Stimulated activated naive CD8-positive, alpha-beta T cell treated with anti-CD3 and anti-CD28 coated beads, Interleukin-15, amount 100 ng/mL, for 72 hours (primary cell): Measurements from ENCODE around the gene LAMC1.

Experiments
- ATAC-seq: fragments of 150-1000 bp; cut with Tn5 transposase; 2 replicates; pipeline ENCODE4 v1.10.0; 2021; ENCODE audit warnings: mild to moderate bottlenecking, moderate library complexity
- DNase-seq, 2 donors: peaks; one replicate each; pipeline ENCODE4 v3.0.0; 2021 to 2022
- H3K27ac Mint-ChIP-seq, 2 donors: one replicate each; pipeline ENCODE4 v1.8.0; 2022; ENCODE audit warnings: mild to moderate bottlenecking in 2 of 2, mixed read lengths in 2 of 2, moderate library complexity in 2 of 2
- H3K27me3 Mint-ChIP-seq: one replicate; pipeline ENCODE4 v1.8.0; 2022; ENCODE audit warnings: mixed read lengths
- H3K4me1 Mint-ChIP-seq: one replicate; pipeline ENCODE4 v1.8.0; 2022; ENCODE audit warnings: mild to moderate bottlenecking, mixed read lengths
- H3K4me3 Mint-ChIP-seq, 2 donors: one replicate each; pipeline ENCODE4 v1.8.0; 2022; ENCODE audit warnings: mild to moderate bottlenecking in 2 of 2, mixed read lengths in 2 of 2, moderate library complexity in 1 of 2
- H3K9me3 Mint-ChIP-seq, 2 donors: one replicate each; pipeline ENCODE4 v1.8.0; 2022; ENCODE audit warnings: mixed read lengths in 2 of 2

LAMC1 gene

GRCh38 chr1:183003203-183003602 lies 20.0 kb upstream of the LAMC1 start:
- Mint-ChIP-seq H3K4me3 (no peak overlapping the region), H3K9me3 (no peaks in the 10 kb centered on the region), H3K4me1 (no peaks in the 10 kb centered on the region), H3K27me3 (peaks cover 56% of the 10 kb centered on the region), H3K27ac (no peak overlapping the region)
- no peak for ATAC-seq
- DNase-seq, result no peak

GRCh38 chr1:183004141-183004540 lies 19.1 kb upstream of the LAMC1 start:
- Mint-ChIP-seq H3K27me3 (peaks cover 51% of the 10 kb centered on the region), H3K9me3 (no peaks in the 10 kb centered on the region), H3K4me3 (no peak overlapping the region), H3K27ac (no peak overlapping the region), H3K4me1 (no peaks in the 10 kb centered on the region)
- no peak for DNase-seq
- ATAC-seq, result no peak

GRCh38 chr1:183011859-183012258 lies 11.4 kb upstream of the LAMC1 start:
- Mint-ChIP-seq H3K27ac (no peak overlapping the region), H3K9me3 (peaks cover 5 to 9% of the 10 kb centered on the region in 2 donors), H3K27me3 (peaks cover 20% of the 10 kb centered on the region), H3K4me1 (no peaks in the 10 kb centered on the region), H3K4me3 (no peak overlapping the region)
- no peak for ATAC-seq
- no peak for DNase-seq

GRCh38 chr1:183012301-183012994 lies 10.8 kb upstream of the LAMC1 start:
- Mint-ChIP-seq H3K27me3 (peaks cover 19% of the 10 kb centered on the region), H3K27ac (no peak overlapping the region), H3K4me1 (no peaks in the 10 kb centered on the region), H3K9me3 (peaks cover 5 to 9% of the 10 kb centered on the region in 2 donors), H3K4me3 (no peak overlapping the region)
- no peak for ATAC-seq
- DNase-seq, result no peak

- H3K27me3 Mint-ChIP-seq, result peaks cover 58% of the 10 kb centered on the region
- DNase-seq, result no peak
- ATAC-seq, result no peak
- H3K4me3 Mint-ChIP-seq, result no peak overlapping the region
- H3K27ac Mint-ChIP-seq, result no peak overlapping the region
- no peaks in the 10 kb centered on the region for H3K9me3 Mint-ChIP-seq
- peaks cover 12% of the 10 kb centered on the region for H3K4me1 Mint-ChIP-seq
Observed at GRCh38 chr1:183019139-183019740, 4.0 kb upstream of the LAMC1 start.

GRCh38 chr1:183019860-183020259 lies 3.4 kb upstream of the LAMC1 start:
- Mint-ChIP-seq H3K4me1 (peaks cover 19% of the 10 kb centered on the region), H3K27ac (no peak overlapping the region), H3K9me3 (no peaks in the 10 kb centered on the region), H3K4me3 (no peak overlapping the region), H3K27me3 (peaks cover 64% of the 10 kb centered on the region)
- DNase-seq (no peak), ATAC-seq (no peak)

GRCh38 chr1:183021405-183022201 lies 1.6 kb upstream of the LAMC1 start:
- Mint-ChIP-seq H3K4me1 (peaks cover 20% of the 10 kb centered on the region), H3K4me3 (peak overlapping the region in 1 of 2 donors; percentile 7), H3K9me3 (no peaks in the 10 kb centered on the region), H3K27ac (no peak overlapping the region), H3K27me3 (peaks cover 73% of the 10 kb centered on the region)
- no peak for DNase-seq
- ATAC-seq, result no peak

- ATAC-seq, result peak; percentile 43
- Mint-ChIP-seq H3K9me3 (no peaks in the 10 kb centered on the region), H3K27me3 (peaks cover 76% of the 10 kb centered on the region), H3K27ac (no peak overlapping the region), H3K4me3 (peak overlapping the region; percentile 51 to 74), H3K4me1 (peaks cover 20% of the 10 kb centered on the region)
- DNase-seq, result peak; percentile 19 to 39
Observed at GRCh38 chr1:183022202-183023145, 746 bp upstream of the LAMC1 start.

GRCh38 chr1:183023601-183024316 lies 539 bp downstream of the LAMC1 start:
- peak overlapping the region; percentile 83 to 89 for H3K4me3 Mint-ChIP-seq
- H3K27me3 Mint-ChIP-seq, result peaks cover 79% of the 10 kb centered on the region
- H3K27ac Mint-ChIP-seq, result no peak overlapping the region
- H3K4me1 Mint-ChIP-seq, result peaks cover 20% of the 10 kb centered on the region
- DNase-seq (peak; percentile 52 to 58), ATAC-seq (peak; percentile 89)
- no peaks in the 10 kb centered on the region for H3K9me3 Mint-ChIP-seq

- H3K27me3 Mint-ChIP-seq, result peaks cover 85% of the 10 kb centered on the region
- no peak overlapping the region for H3K27ac Mint-ChIP-seq
- no peak for DNase-seq
- no peak for ATAC-seq
- no peaks in the 10 kb centered on the region for H3K9me3 Mint-ChIP-seq
- H3K4me3 Mint-ChIP-seq, result peak overlapping the region; percentile 83 to 89
- H3K4me1 Mint-ChIP-seq, result peaks cover 20% of the 10 kb centered on the region
Observed at GRCh38 chr1:183024317-183025009, 1.2 kb downstream of the LAMC1 start.

- Mint-ChIP-seq H3K4me3 (no peak overlapping the region), H3K27ac (no peak overlapping the region), H3K9me3 (no peaks in the 10 kb centered on the region), H3K27me3 (peaks cover 88% of the 10 kb centered on the region), H3K4me1 (peaks cover 20% of the 10 kb centered on the region)
- DNase-seq, result no peak
- ATAC-seq, result no peak
Observed at GRCh38 chr1:183025010-183025337, 1.8 kb downstream of the LAMC1 start.

GRCh38 chr1:183025782-183026774 lies 2.9 kb downstream of the LAMC1 start:
- no peak for DNase-seq

GRCh38 chr1:183027031-183027430 lies 3.8 kb downstream of the LAMC1 start:
- Mint-ChIP-seq H3K9me3 (no peaks in the 10 kb centered on the region), H3K4me1 (peaks cover 20% of the 10 kb centered on the region), H3K27ac (no peak overlapping the region), H3K27me3 (peaks cover 76% of the 10 kb centered on the region), H3K4me3 (no peak overlapping the region)
- DNase-seq, result no peak
- no peak for ATAC-seq

More at GRCh38 chr1:183025782-183026774, 2.9 kb downstream of the LAMC1 start:
- no peaks in the 10 kb centered on the region for H3K9me3 Mint-ChIP-seq
- H3K4me1 Mint-ChIP-seq, result peaks cover 20% of the 10 kb centered on the region
- H3K27ac Mint-ChIP-seq, result no peak overlapping the region
- peaks cover 82% of the 10 kb centered on the region for H3K27me3 Mint-ChIP-seq
- no peak overlapping the region for H3K4me3 Mint-ChIP-seq
- no peak for ATAC-seq
